HEK293 (cell line): ENCODE data around the gene MAPT.

Experiments
- CTCF ChIA-PET: fragments of 350-600 bp; formaldehyde crosslinking; extraction: SDS; loops from one replicate; lab custom pipeline; 2021; ENCODE audit warnings: antibody characterized with exemption; lab: Yijun Ruan, JAX
- POLR2A ChIA-PET: fragments of 300-600 bp; formaldehyde crosslinking; extraction: SDS; loops from one replicate; lab custom pipeline; 2020; ENCODE audit warnings: antibody characterized with exemption, inconsistent platforms; lab: Yijun Ruan, JAX
- H3K27ac ChIP-seq: fragments of 200-500 bp; sonication (Bioruptor generic); 2 replicates; pipeline ENCODE4 v1.5.1; 2014; ENCODE audit warnings: low read depth, low read length, control low read depth, inconsistent platforms; ENCODE audit errors: extremely low read depth
- H3K36me3 ChIP-seq, 2 experiments: fragments of 200-500 bp in 1 of 2; sonication (Bioruptor generic) in 1 of 2; 1 replicate in 1 of 2; 2 replicates in 1 of 2; pipeline ENCODE4 v1.5.1; 2014 to 2017; ENCODE audit warnings: inconsistent platforms in 2 of 2, low read length in 2 of 2; ENCODE audit not compliant: control insufficient read depth in 2 of 2, insufficient read depth in 1 of 2
- H3K4me1 ChIP-seq: fragments of 200-500 bp; sonication (Bioruptor generic); 2 replicates; pipeline ENCODE4 v1.5.1; 2014; ENCODE audit warnings: mild to moderate bottlenecking, low read length, inconsistent platforms; ENCODE audit not compliant: control insufficient read depth, insufficient read depth
- H3K4me3 ChIP-seq: 2 replicates; pipeline ENCODE4 v1.5.1; 2011; ENCODE audit warnings: low read depth, mild to moderate bottlenecking, control low read depth, low read length, moderate library complexity
- H3K9me3 ChIP-seq: fragments of 200-500 bp; sonication (Bioruptor generic); 2 replicates; pipeline ENCODE4 v1.5.1; 2014; ENCODE audit warnings: low read depth, low read length, inconsistent platforms; ENCODE audit not compliant: control insufficient read depth, insufficient read depth
- GLIS2 ChIP-seq: fragments of 450-650 bp; formaldehyde crosslinking; IDR thresholded peaks from 2 replicates; pipeline ENCODE4 v1.5.1; 2016; ENCODE audit warnings: missing biosample characterization, missing genetic modification characterization
- KLF16 ChIP-seq: fragments of 450-650 bp; formaldehyde crosslinking; IDR thresholded peaks from 2 replicates; pipeline ENCODE4 v1.5.1; 2017; ENCODE audit warnings: missing biosample characterization, missing genetic modification characterization
- KLF9 ChIP-seq: fragments of 450-650 bp; formaldehyde crosslinking; IDR thresholded peaks from 2 replicates; pipeline ENCODE4 v1.5.1; 2016; ENCODE audit warnings: missing biosample characterization, missing genetic modification characterization, low read depth
- MYNN ChIP-seq: fragments of 450-650 bp; formaldehyde crosslinking; IDR thresholded peaks from 2 replicates; pipeline ENCODE4 v1.5.1; 2016; ENCODE audit warnings: missing biosample characterization, missing genetic modification characterization, borderline replicate concordance
- SETDB1 ChIP-seq: IDR thresholded peaks from one replicate; pipeline ENCODE4 v1.6.1; 2017; ENCODE audit warnings: mild to moderate bottlenecking, low read length, moderate library complexity, mixed read lengths; ENCODE audit not compliant: insufficient read length
- WT1 ChIP-seq: fragments of 450-650 bp; formaldehyde crosslinking; IDR thresholded peaks from 2 replicates; pipeline ENCODE4 v1.5.1; 2016; ENCODE audit warnings: missing biosample characterization, missing genetic modification characterization
- ZBTB1 ChIP-seq: fragments of 450-650 bp; formaldehyde crosslinking; IDR thresholded peaks from 2 replicates; pipeline ENCODE4 v1.5.1; 2016; ENCODE audit warnings: missing biosample characterization, missing genetic modification characterization
- ZBTB21 ChIP-seq: fragments of 450-650 bp; formaldehyde crosslinking; IDR thresholded peaks from 2 replicates; pipeline ENCODE4 v1.5.1; 2017; ENCODE audit warnings: missing biosample characterization, missing genetic modification characterization
- ZFP37 ChIP-seq: fragments of 450-650 bp; formaldehyde crosslinking; IDR thresholded peaks from 2 replicates; pipeline ENCODE4 v1.5.1; 2016; ENCODE audit warnings: missing biosample characterization, missing genetic modification characterization
- ZNF112 ChIP-seq: fragments of 450-650 bp; formaldehyde crosslinking; IDR thresholded peaks from 2 replicates; pipeline ENCODE4 v1.5.0; 2017; ENCODE audit warnings: missing biosample characterization, missing genetic modification characterization
- ZNF133 ChIP-seq: fragments of 450-650 bp; formaldehyde crosslinking; IDR thresholded peaks from 2 replicates; pipeline ENCODE4 v1.5.1; 2016; ENCODE audit warnings: missing biosample characterization, missing genetic modification characterization
- ZNF169 ChIP-seq: fragments of 450-650 bp; formaldehyde crosslinking; IDR thresholded peaks from 2 replicates; pipeline ENCODE4 v1.5.1; 2016; ENCODE audit warnings: missing biosample characterization, missing genetic modification characterization
- ZNF354C ChIP-seq: fragments of 450-650 bp; formaldehyde crosslinking; IDR thresholded peaks from 2 replicates; pipeline ENCODE4 v1.5.1; 2016; ENCODE audit warnings: missing biosample characterization, missing genetic modification characterization, low read depth, borderline replicate concordance
- ZNF391 ChIP-seq: fragments of 450-650 bp; formaldehyde crosslinking; IDR thresholded peaks from 2 replicates; pipeline ENCODE4 v1.5.1; 2016; ENCODE audit warnings: low read depth, missing biosample characterization, missing genetic modification characterization, borderline replicate concordance
- ZNF416 ChIP-seq: fragments of 450-650 bp; formaldehyde crosslinking; IDR thresholded peaks from 2 replicates; pipeline ENCODE4 v1.5.1; 2016; ENCODE audit warnings: missing biosample characterization, missing genetic modification characterization
- ZNF621 ChIP-seq: fragments of 450-650 bp; formaldehyde crosslinking; IDR thresholded peaks from 2 replicates; pipeline ENCODE4 v1.5.1; 2017; ENCODE audit warnings: missing biosample characterization, missing genetic modification characterization
- ZNF654 ChIP-seq: fragments of 450-650 bp; formaldehyde crosslinking; IDR thresholded peaks from 2 replicates; pipeline ENCODE4 v1.5.1; 2016; ENCODE audit warnings: low read depth, missing biosample characterization, missing genetic modification characterization
- TF ChIP-seq, protein P1 (sequence below): fragments of 450-650 bp; formaldehyde crosslinking; IDR thresholded peaks from 2 replicates; pipeline ENCODE4 v1.5.1; 2016; ENCODE audit warnings: missing biosample characterization, missing genetic modification characterization
- TF ChIP-seq, protein P2 (sequence below): fragments of 450-650 bp; formaldehyde crosslinking; IDR thresholded peaks from 2 replicates; pipeline ENCODE4 v1.5.1; 2016; ENCODE audit warnings: missing biosample characterization, missing genetic modification characterization
- TF ChIP-seq, protein P3 (sequence below): fragments of 450-650 bp; formaldehyde crosslinking; IDR thresholded peaks from 2 replicates; pipeline ENCODE4 v1.5.1; 2016; ENCODE audit warnings: missing biosample characterization, missing genetic modification characterization
- TF ChIP-seq, protein P4 (sequence below): fragments of 450-650 bp; formaldehyde crosslinking; IDR thresholded peaks from 2 replicates; pipeline ENCODE4 v1.5.1; 2016; ENCODE audit warnings: missing biosample characterization, missing genetic modification characterization
- TF ChIP-seq, protein P5 (sequence below): fragments of 450-650 bp; formaldehyde crosslinking; IDR thresholded peaks from 2 replicates; pipeline ENCODE4 v1.5.1; 2016; ENCODE audit warnings: missing biosample characterization, missing genetic modification characterization

Gene MAPT

DNA sequence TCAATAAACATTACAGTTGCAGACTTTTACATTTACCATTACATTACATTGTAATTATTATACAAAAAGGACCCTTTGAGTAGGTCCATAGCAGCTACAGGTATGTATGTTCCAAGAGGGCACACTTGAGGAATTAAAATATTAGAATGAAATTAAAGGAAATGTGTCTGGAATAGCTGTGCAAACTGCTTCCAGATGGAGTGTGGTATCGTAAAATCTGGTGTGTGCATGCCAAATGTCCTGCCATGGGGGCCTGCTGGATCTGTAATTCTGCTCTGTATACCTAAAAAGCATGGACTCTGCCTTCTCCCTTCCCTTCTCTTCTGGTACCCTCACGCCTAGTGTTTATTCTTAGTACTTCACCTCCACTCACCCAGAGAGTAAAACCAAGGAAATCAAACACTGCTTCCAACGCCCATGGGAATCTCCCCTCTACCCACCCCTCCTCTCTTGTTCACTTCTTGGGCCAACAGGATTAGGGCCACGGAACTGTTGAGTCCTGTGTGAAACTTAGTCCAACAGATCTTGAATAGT lies 143.4 kb downstream of the MAPT start (continued):
- TF ChIP-seq, protein P1, sequence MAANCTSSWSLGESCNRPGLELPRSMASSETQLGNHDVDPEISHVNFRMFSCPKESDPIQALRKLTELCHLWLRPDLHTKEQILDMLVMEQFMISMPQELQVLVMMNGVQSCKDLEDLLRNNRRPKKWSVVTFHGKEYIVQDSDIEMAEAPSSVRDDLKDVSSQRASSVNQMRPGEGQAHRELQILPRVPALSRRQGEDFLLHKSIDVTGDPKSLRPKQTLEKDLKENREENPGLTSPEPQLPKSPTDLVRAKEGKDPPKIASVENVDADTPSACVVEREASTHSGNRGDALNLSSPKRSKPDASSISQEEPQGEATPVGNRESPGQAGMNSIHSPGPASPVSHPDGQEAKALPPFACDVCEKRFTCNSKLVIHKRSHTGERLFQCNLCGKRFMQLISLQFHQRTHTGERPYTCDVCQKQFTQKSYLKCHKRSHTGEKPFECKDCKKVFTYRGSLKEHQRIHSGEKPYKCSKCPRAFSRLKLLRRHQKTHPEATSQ (tag by site-specific recombination), result no peak
- no peak for TF ChIP-seq ZFP37 (tag by site-specific recombination)
- TF ChIP-seq ZNF416, result no peak
- TF ChIP-seq MYNN, result no peak
- no peak for TF ChIP-seq KLF9 (tag by site-specific recombination)
- TF ChIP-seq ZNF391 (tag by site-specific recombination), result no peak
- no peak for TF ChIP-seq ZNF169 (tag by site-specific recombination)
- TF ChIP-seq, all 188 proteins: peak for 0

DNA sequence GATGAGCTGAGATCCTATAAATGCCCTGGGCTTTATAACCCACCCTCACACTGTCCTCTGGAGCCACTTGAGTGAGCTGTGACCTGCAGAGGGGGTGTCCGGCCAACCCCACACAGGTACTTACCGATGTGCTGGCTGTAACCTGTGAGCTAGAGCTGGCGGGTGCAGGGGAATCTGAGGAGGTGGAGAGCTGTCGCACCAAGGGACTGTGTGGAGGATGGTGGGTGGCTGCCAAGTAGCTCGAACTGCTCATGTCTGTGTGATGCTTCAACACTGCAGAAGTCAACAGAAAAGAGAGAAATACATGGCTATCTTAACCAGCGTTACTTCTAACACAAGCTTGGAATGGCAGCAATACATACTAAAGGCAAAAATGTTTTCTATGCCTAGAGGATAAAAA lies 144.1 kb downstream of the MAPT start:
- no peak for TF ChIP-seq ZBTB21
- no peak for TF ChIP-seq SETDB1
- TF ChIP-seq, protein P2, sequence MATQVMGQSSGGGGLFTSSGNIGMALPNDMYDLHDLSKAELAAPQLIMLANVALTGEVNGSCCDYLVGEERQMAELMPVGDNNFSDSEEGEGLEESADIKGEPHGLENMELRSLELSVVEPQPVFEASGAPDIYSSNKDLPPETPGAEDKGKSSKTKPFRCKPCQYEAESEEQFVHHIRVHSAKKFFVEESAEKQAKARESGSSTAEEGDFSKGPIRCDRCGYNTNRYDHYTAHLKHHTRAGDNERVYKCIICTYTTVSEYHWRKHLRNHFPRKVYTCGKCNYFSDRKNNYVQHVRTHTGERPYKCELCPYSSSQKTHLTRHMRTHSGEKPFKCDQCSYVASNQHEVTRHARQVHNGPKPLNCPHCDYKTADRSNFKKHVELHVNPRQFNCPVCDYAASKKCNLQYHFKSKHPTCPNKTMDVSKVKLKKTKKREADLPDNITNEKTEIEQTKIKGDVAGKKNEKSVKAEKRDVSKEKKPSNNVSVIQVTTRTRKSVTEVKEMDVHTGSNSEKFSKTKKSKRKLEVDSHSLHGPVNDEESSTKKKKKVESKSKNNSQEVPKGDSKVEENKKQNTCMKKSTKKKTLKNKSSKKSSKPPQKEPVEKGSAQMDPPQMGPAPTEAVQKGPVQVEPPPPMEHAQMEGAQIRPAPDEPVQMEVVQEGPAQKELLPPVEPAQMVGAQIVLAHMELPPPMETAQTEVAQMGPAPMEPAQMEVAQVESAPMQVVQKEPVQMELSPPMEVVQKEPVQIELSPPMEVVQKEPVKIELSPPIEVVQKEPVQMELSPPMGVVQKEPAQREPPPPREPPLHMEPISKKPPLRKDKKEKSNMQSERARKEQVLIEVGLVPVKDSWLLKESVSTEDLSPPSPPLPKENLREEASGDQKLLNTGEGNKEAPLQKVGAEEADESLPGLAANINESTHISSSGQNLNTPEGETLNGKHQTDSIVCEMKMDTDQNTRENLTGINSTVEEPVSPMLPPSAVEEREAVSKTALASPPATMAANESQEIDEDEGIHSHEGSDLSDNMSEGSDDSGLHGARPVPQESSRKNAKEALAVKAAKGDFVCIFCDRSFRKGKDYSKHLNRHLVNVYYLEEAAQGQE (tag by site-specific recombination), result no peak
- TF ChIP-seq ZNF133, result no peak
- TF ChIP-seq ZNF354C (tag by site-specific recombination), result no peak
- TF ChIP-seq, protein P3, sequence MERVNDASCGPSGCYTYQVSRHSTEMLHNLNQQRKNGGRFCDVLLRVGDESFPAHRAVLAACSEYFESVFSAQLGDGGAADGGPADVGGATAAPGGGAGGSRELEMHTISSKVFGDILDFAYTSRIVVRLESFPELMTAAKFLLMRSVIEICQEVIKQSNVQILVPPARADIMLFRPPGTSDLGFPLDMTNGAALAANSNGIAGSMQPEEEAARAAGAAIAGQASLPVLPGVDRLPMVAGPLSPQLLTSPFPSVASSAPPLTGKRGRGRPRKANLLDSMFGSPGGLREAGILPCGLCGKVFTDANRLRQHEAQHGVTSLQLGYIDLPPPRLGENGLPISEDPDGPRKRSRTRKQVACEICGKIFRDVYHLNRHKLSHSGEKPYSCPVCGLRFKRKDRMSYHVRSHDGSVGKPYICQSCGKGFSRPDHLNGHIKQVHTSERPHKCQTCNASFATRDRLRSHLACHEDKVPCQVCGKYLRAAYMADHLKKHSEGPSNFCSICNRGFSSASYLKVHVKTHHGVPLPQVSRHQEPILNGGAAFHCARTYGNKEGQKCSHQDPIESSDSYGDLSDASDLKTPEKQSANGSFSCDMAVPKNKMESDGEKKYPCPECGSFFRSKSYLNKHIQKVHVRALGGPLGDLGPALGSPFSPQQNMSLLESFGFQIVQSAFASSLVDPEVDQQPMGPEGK (tag by site-specific recombination), result no peak
- no peak for TF ChIP-seq ZNF621 (tag by site-specific recombination)
- TF ChIP-seq ZNF112 (tag by site-specific recombination), result no peak
- TF ChIP-seq KLF16 (tag by site-specific recombination), result no peak
- TF ChIP-seq, protein P4, sequence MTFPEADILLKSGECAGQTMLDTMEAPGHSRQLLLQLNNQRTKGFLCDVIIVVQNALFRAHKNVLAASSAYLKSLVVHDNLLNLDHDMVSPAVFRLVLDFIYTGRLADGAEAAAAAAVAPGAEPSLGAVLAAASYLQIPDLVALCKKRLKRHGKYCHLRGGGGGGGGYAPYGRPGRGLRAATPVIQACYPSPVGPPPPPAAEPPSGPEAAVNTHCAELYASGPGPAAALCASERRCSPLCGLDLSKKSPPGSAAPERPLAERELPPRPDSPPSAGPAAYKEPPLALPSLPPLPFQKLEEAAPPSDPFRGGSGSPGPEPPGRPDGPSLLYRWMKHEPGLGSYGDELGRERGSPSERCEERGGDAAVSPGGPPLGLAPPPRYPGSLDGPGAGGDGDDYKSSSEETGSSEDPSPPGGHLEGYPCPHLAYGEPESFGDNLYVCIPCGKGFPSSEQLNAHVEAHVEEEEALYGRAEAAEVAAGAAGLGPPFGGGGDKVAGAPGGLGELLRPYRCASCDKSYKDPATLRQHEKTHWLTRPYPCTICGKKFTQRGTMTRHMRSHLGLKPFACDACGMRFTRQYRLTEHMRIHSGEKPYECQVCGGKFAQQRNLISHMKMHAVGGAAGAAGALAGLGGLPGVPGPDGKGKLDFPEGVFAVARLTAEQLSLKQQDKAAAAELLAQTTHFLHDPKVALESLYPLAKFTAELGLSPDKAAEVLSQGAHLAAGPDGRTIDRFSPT (tag by site-specific recombination), result no peak
- TF ChIP-seq, protein P5, sequence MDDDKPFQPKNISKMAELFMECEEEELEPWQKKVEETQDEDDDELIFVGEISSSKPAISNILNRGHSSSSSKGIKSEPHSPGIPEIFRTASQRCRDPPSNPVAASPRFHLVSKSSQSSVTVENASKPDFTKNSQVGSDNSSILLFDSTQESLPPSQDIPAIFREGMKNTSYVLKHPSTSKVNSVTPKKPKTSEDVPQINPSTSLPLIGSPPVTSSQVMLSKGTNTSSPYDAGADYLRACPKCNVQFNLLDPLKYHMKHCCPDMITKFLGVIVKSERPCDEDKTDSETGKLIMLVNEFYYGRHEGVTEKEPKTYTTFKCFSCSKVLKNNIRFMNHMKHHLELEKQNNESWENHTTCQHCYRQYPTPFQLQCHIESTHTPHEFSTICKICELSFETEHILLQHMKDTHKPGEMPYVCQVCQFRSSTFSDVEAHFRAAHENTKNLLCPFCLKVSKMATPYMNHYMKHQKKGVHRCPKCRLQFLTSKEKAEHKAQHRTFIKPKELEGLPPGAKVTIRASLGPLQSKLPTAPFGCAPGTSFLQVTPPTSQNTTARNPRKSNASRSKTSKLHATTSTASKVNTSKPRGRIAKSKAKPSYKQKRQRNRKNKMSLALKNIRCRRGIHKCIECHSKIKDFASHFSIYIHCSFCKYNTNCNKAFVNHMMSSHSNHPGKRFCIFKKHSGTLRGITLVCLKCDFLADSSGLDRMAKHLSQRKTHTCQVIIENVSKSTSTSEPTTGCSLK, result no peak
- no peak for TF ChIP-seq GLIS2 (tag by site-specific recombination)
- TF ChIP-seq ZNF654, result no peak
- TF ChIP-seq WT1 (tag by site-specific recombination), result no peak
- TF ChIP-seq ZBTB1, result no peak
- TF ChIP-seq, all 188 proteins: peak for 0
- POLR2A ChIA-PET, result interaction anchor here (0.6 kb wide), 1 partner anchor 46 kb away, joined by 4 read pairs; no protein-coding TSS in a partner anchor
- Histone ChIP-seq H3K4me1 (no peaks in the 10 kb centered on the region), H3K27ac (no peak overlapping the region), H3K9me3 (no peaks in the 10 kb centered on the region), H3K36me3 (peaks cover 80 to 97% of the 10 kb centered on the region in 2 experiments), H3K4me3 (no peak overlapping the region)
- CTCF ChIA-PET, result interaction anchor here (0.6 to 1.1 kb wide), 4 partner anchors 9 to 175 kb away, joined by 4 to 5 read pairs (median 4); partner anchors contain the start of gene KANSL1
